Measurements from ENCODE around the gene FEN1. TPM values are rescaled to one million over a fixed set of nuclear protein-coding genes. Genes with fewer than 3 reads are reported as not detected.

FEN1 gene
- total and polyA plus RNA-seq, 2 of the 13 experiments (the other 11 are each of a cell fraction or from before 2014, with no cell fraction given) = 12.4 to 102 TPM

DNA sequence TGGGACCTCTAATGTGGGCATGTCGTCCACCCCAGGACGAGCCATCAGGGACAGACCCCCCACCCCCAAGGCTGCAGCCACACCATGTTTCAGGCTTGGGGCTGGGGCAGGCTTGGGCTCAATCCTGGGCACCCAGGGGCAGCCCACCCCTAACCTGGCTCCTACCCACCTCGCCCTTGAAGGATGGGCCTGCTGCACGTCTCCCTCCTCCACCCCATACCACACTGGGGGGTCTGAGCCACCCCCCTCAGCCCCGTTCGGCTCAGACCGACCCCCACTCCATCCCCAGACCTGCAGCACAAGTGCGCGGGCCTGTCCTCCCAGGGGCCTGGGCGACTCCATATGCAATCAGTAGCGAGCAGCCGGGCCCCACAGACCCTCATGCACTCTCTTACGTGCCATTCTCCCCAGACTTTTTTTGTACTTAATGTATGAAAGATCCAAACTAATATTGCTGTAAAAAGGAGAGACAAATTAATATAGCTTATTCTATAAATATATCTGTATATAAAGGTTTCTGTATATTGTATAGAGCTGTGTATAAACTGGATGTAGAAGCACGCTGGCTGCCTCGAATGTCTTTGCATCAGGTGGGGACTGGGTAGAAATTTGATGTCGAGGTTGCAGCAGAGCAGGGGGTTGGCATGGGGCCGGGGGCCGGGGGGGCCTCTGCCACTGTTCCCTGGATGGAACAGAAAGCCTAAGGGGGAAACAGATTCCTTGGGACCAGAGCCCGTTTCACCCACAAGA, 46.1 kb upstream of the FEN1 start:
- Histone ChIP-seq H3K9me3 (ENCODE audit: low read length) (no peaks in the 10 kb centered on the region), H3K4me3 (replicated peaks in 1 of 3; ENCODE audit: insufficient read depth in 1 of 3, low read depth in 2 of 3, low read length in 3 of 3) (peak overlapping the region in 1 of 3 experiments; percentile 68; a peak in 2 of 6 replicates), H3K27me3 (ENCODE audit: control insufficient read depth in 1 of 2, insufficient read depth in 2 of 2, low read length in 2 of 2) (no peaks in the 10 kb centered on the region), H3K36me3 (replicated peaks in 1 of 2; ENCODE audit: control insufficient read depth in 1 of 2, insufficient read depth in 2 of 2, low read length in 2 of 2) (peaks cover 4% of the 10 kb centered on the region in 2 experiments; a peak in 2 of 5 replicates), H2AFZ (ENCODE audit: low read length) (no peak overlapping the region), H3K79me2 (ENCODE audit: insufficient read depth, low read length) (no peaks in the 10 kb centered on the region), H3K4me1 (ENCODE audit: insufficient read depth, low read length) (peaks cover 48% of the 10 kb centered on the region), H3K4me2 (ENCODE audit: low read depth, low read length) (0 out of 2 replicates have a peak overlapping the region, but pooled peaks have one; percentile 94), H3K9ac (ENCODE audit: insufficient read depth, low read depth, low read length) (no peak overlapping the region), H3K27ac (ENCODE audit: extremely low read length, insufficient read depth, low read length) (no peak overlapping the region), H4K20me1 (ENCODE audit: insufficient read depth, low read length) (no peaks in the 10 kb centered on the region)
- TF ChIP-seq SNAPC2 (CRISPR knock-in tag; IDR thresholded peaks at IDR 0.05) = no peak
- no peak for TF ChIP-seq IRF2 (CRISPR knock-in tag; IDR thresholded peaks at IDR 0.05)
- peak; percentile 59; the same call in 1 of the 2 replicates for TF ChIP-seq POLR2G (IDR thresholded peaks at IDR 0.05; ENCODE audit: low read depth, low read length)
- no peak for TF ChIP-seq LBX2 (CRISPR knock-in tag; IDR thresholded peaks at IDR 0.05; ENCODE audit: borderline replicate concordance)
- TF ChIP-seq ZNF792 (CRISPR knock-in tag; IDR thresholded peaks at IDR 0.05) = no peak
- peak; percentile 77; the same call in 1 of the 2 replicates for TF ChIP-seq SSRP1 (CRISPR knock-in tag; IDR thresholded peaks at IDR 0.05)
- TF ChIP-seq AGO1 (IDR thresholded peaks at IDR 0.05; ENCODE audit: low read depth, low read length, poor library complexity, severe bottlenecking) = peak; percentile 77
- peak; percentile 45 for TF ChIP-seq KDM2A (CRISPR knock-in tag; IDR thresholded peaks at IDR 0.05; ENCODE audit: borderline replicate concordance, low read depth)
- TF ChIP-seq TAF15 (IDR thresholded peaks at IDR 0.05; ENCODE audit: low read depth, low read length, poor library complexity, severe bottlenecking) = no peak
- TF ChIP-seq ZNF451 (CRISPR knock-in tag; IDR thresholded peaks at IDR 0.05) = no peak
- TF ChIP-seq SAP130 (CRISPR knock-in tag; IDR thresholded peaks at IDR 0.05; ENCODE audit: low read depth) = no peak
- TF ChIP-seq AGO2 (optimal IDR thresholded peaks at IDR 0.05; ENCODE audit: low read depth, low read length) = peak; percentile 73
- TF ChIP-seq, protein P1, sequence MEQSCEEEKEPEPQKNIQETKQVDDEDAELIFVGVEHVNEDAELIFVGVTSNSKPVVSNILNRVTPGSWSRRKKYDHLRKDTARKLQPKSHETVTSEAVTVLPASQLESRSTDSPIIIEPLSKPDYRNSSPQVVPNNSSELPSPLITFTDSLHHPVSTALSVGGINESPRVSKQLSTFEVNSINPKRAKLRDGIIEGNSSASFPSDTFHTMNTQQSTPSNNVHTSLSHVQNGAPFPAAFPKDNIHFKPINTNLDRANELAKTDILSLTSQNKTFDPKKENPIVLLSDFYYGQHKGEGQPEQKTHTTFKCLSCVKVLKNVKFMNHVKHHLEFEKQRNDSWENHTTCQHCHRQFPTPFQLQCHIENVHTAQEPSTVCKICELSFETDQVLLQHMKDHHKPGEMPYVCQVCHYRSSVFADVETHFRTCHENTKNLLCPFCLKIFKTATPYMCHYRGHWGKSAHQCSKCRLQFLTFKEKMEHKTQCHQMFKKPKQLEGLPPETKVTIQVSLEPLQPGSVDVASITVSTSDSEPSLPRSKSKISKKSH (CRISPR knock-in tag; IDR thresholded peaks at IDR 0.05; ENCODE audit: borderline replicate concordance) = peak; percentile 61; the same call in 1 of the 2 replicates
- TF ChIP-seq ZC3H13 (CRISPR knock-in tag; IDR thresholded peaks at IDR 0.05) = peak; percentile 30; the same call in 1 of the 2 replicates
- no peak for TF ChIP-seq BRD4 (CRISPR knock-in tag; IDR thresholded peaks at IDR 0.05)
- ChIA-PET POLR2A (interaction anchor here (1.1 to 6.2 kb wide), 6 partner anchors 9 to 203 kb away, joined by 3 to 43 read pairs (median 6); partner anchors contain the start of genes FEN1 and TMEM258), CTCF (ENCODE audit: low intra/inter-chr PET ratio, low total read pairs) (interaction anchor here (2.7 to 3.4 kb wide), 3 partner anchors 23 to 42 kb away, joined by 24 to 38 read pairs (median 25); no protein-coding TSS in a partner anchor)
- WGBS (ENCODE audit: low lambda C conversion rate) = 77% methylated on average over 16 of the region's 19 CpGs
- DNase-seq (ENCODE audit: low spot score) (no peak), FAIRE-seq (no peak), ATAC-seq (no peak)
- BruUV-seq (replicated peaks) = no TSS peak
- intact Hi-C loops (cut with micrococcal nuclease; ENCODE audit: unreplicated experiment) (loop anchor here (1.0 kb wide), 2 partner anchors 30 to 42 kb away; no protein-coding TSS in a partner anchor), in situ Hi-C loops (cut with HindIII; ENCODE audit: extremely low pct_ligation_motif_present, low pct_unique_long_range_greater_than_20kb) (loop anchor here (5.0 kb wide), 1 partner anchor 36 kb away; no protein-coding TSS in a partner anchor)
